ENCODE results near the gene CHMP1B.
A peak's percentile ranks its signal among the peaks of the same experiment; 100 is the strongest.
"Not testable (repeated sequence)": the region's sequence is repeated elsewhere in the genome, so short reads cannot be mapped to it uniquely, and the experiment has no call there.

CHMP1B gene

GRCh38 chr18:11887328-11888128, 36.3 kb downstream of the CHMP1B start:
- TF ChIP-seq GATA1 (IDR thresholded peaks at IDR 0.05; ENCODE audit: low read depth, low read length), result no peak
- no peak for TF ChIP-seq POLR2A (IDR thresholded peaks at IDR 0.05; ENCODE audit: low read length)
- peak in 1 of 2 experiments; percentile 48 for DNase-seq

- no peak for DNase-seq
- TF ChIP-seq GATA1 (IDR thresholded peaks at IDR 0.05; ENCODE audit: low read depth, low read length) (no peak), POLR2A (IDR thresholded peaks at IDR 0.05; ENCODE audit: low read length) (no peak)
Observed at GRCh38 chr18:11888726-11889125, 37.5 kb downstream of the CHMP1B start.

- no peak for DNase-seq
- TF ChIP-seq GATA1 (IDR thresholded peaks at IDR 0.05; ENCODE audit: low read depth, low read length), result no peak
- TF ChIP-seq POLR2A (IDR thresholded peaks at IDR 0.05; ENCODE audit: low read length), result no peak
Observed at GRCh38 chr18:11889284-11889683, 38.1 kb downstream of the CHMP1B start.

GRCh38 chr18:11891737-11892136, 40.5 kb downstream of the CHMP1B start:
- DNase-seq, result no peak
- TF ChIP-seq GATA1 (IDR thresholded peaks at IDR 0.05; ENCODE audit: low read depth, low read length), result no peak
- TF ChIP-seq POLR2A (IDR thresholded peaks at IDR 0.05; ENCODE audit: low read length), result no peak

GRCh38 chr18:11892438-11892837, 41.2 kb downstream of the CHMP1B start:
- not testable (repeated sequence) for DNase-seq

- TF ChIP-seq POLR2A (IDR thresholded peaks at IDR 0.05; ENCODE audit: low read length), result no peak
- TF ChIP-seq GATA1 (IDR thresholded peaks at IDR 0.05; ENCODE audit: low read depth, low read length), result no peak
- DNase-seq, result no peak
Observed at GRCh38 chr18:11897781-11898180, 46.6 kb downstream of the CHMP1B start.

GRCh38 chr18:11899063-11899462, 47.9 kb downstream of the CHMP1B start:
- TF ChIP-seq POLR2A (IDR thresholded peaks at IDR 0.05; ENCODE audit: low read length) (no peak), GATA1 (IDR thresholded peaks at IDR 0.05; ENCODE audit: low read depth, low read length) (no peak)
- no peak for DNase-seq

GRCh38 chr18:11901826-11902438, 50.7 kb downstream of the CHMP1B start:
- TF ChIP-seq POLR2A (IDR thresholded peaks at IDR 0.05; ENCODE audit: low read length), result no peak
- TF ChIP-seq GATA1 (IDR thresholded peaks at IDR 0.05; ENCODE audit: low read depth, low read length), result no peak

GRCh38 chr18:11902522-11903292, 51.5 kb downstream of the CHMP1B start:
- DNase-seq, result no peak
- TF ChIP-seq GATA1 (IDR thresholded peaks at IDR 0.05; ENCODE audit: low read depth, low read length) (no peak), POLR2A (IDR thresholded peaks at IDR 0.05; ENCODE audit: low read length) (no peak)

More at GRCh38 chr18:11901826-11902438, 50.7 kb downstream of the CHMP1B start:
- DNase-seq, result peak; percentile 60 to 90
